HEK293 (cell line): ENCODE results near the gene LSM14B.

ENCODE experiments used
- CTCF ChIP-seq: fragments of 450-650 bp; formaldehyde crosslinking; IDR thresholded peaks from 2 replicates; pipeline ENCODE4 v1.5.1; 2016; ENCODE audit warnings: missing biosample characterization, missing genetic modification characterization
- HOXC10 ChIP-seq: sonication (generic); formaldehyde crosslinking; IDR thresholded peaks from 2 replicates; pipeline ENCODE4 v1.8.1; 2023; ENCODE audit warnings: mild to moderate bottlenecking, missing genetic modification reagents
- KLF17 ChIP-seq: fragments of 450-650 bp; formaldehyde crosslinking; IDR thresholded peaks from 2 replicates; pipeline ENCODE4 v1.5.1; 2016; ENCODE audit warnings: missing biosample characterization, missing genetic modification characterization
- KLF7 ChIP-seq: fragments of 450-650 bp; formaldehyde crosslinking; IDR thresholded peaks from 2 replicates; pipeline ENCODE4 v1.5.1; 2016; ENCODE audit warnings: missing biosample characterization, missing genetic modification characterization, borderline replicate concordance
- KLF9 ChIP-seq: fragments of 450-650 bp; formaldehyde crosslinking; IDR thresholded peaks from 2 replicates; pipeline ENCODE4 v1.5.1; 2016; ENCODE audit warnings: missing biosample characterization, missing genetic modification characterization, low read depth
- OSR2 ChIP-seq: fragments of 450-650 bp; formaldehyde crosslinking; IDR thresholded peaks from 2 replicates; pipeline ENCODE4 v1.5.1; 2016; ENCODE audit warnings: missing biosample characterization, missing genetic modification characterization
- REPIN1 ChIP-seq: fragments of 450-650 bp; formaldehyde crosslinking; IDR thresholded peaks from 2 replicates; pipeline ENCODE4 v1.5.1; 2017; ENCODE audit warnings: missing biosample characterization, missing genetic modification characterization, low read depth
- SALL2 ChIP-seq: fragments of 450-650 bp; formaldehyde crosslinking; IDR thresholded peaks from 2 replicates; pipeline ENCODE4 v1.5.0; 2017; ENCODE audit warnings: missing biosample characterization, mild to moderate bottlenecking, missing genetic modification characterization, borderline replicate concordance
- SP3 ChIP-seq: fragments of 450-650 bp; formaldehyde crosslinking; IDR thresholded peaks from 2 replicates; pipeline ENCODE4 v1.5.1; 2016; ENCODE audit warnings: missing biosample characterization, missing genetic modification characterization
- SP7 ChIP-seq: fragments of 450-650 bp; formaldehyde crosslinking; IDR thresholded peaks from 2 replicates; pipeline ENCODE4 v1.5.1; 2016; ENCODE audit warnings: missing biosample characterization, missing genetic modification characterization
- ZFP37 ChIP-seq: fragments of 450-650 bp; formaldehyde crosslinking; IDR thresholded peaks from 2 replicates; pipeline ENCODE4 v1.5.1; 2016; ENCODE audit warnings: missing biosample characterization, missing genetic modification characterization
- ZNF10 ChIP-seq: fragments of 450-650 bp; formaldehyde crosslinking; IDR thresholded peaks from 2 replicates; pipeline ENCODE4 v1.5.1; 2017; ENCODE audit warnings: missing biosample characterization, missing genetic modification characterization
- ZNF132 ChIP-seq: fragments of 450-650 bp; formaldehyde crosslinking; IDR thresholded peaks from 2 replicates; pipeline ENCODE4 v1.5.1; 2017; ENCODE audit warnings: missing biosample characterization, missing genetic modification characterization, borderline replicate concordance
- ZNF138 ChIP-seq: fragments of 450-650 bp; formaldehyde crosslinking; IDR thresholded peaks from 2 replicates; pipeline ENCODE4 v1.5.1; 2016; ENCODE audit warnings: missing biosample characterization, missing genetic modification characterization, borderline replicate concordance
- ZNF148 ChIP-seq: fragments of 450-650 bp; formaldehyde crosslinking; IDR thresholded peaks from 2 replicates; pipeline ENCODE4 v1.5.0; 2017; ENCODE audit warnings: missing biosample characterization, missing genetic modification characterization, borderline replicate concordance
- ZNF155 ChIP-seq: fragments of 450-650 bp; formaldehyde crosslinking; IDR thresholded peaks from 2 replicates; pipeline ENCODE4 v1.5.1; 2016; ENCODE audit warnings: missing biosample characterization, missing genetic modification characterization
- ZNF16 ChIP-seq: fragments of 450-650 bp; formaldehyde crosslinking; IDR thresholded peaks from 2 replicates; pipeline ENCODE4 v1.5.1; 2016; ENCODE audit warnings: low read depth, missing biosample characterization, missing genetic modification characterization
- ZNF26 ChIP-seq: fragments of 450-650 bp; formaldehyde crosslinking; IDR thresholded peaks from 2 replicates; pipeline ENCODE4 v1.5.1; 2016; ENCODE audit warnings: missing biosample characterization, missing genetic modification characterization
- ZNF354C ChIP-seq: fragments of 450-650 bp; formaldehyde crosslinking; IDR thresholded peaks from 2 replicates; pipeline ENCODE4 v1.5.1; 2016; ENCODE audit warnings: missing biosample characterization, missing genetic modification characterization, low read depth, borderline replicate concordance
- ZNF433 ChIP-seq: fragments of 450-650 bp; formaldehyde crosslinking; IDR thresholded peaks from 2 replicates; pipeline ENCODE4 v1.5.1; 2016; ENCODE audit warnings: missing biosample characterization, missing genetic modification characterization, low read depth
- ZNF48 ChIP-seq: fragments of 450-650 bp; formaldehyde crosslinking; IDR thresholded peaks from 2 replicates; pipeline ENCODE4 v1.5.1; 2016; ENCODE audit warnings: missing biosample characterization, missing genetic modification characterization
- ZNF513 ChIP-seq: fragments of 450-650 bp; IDR thresholded peaks from 2 replicates; pipeline ENCODE4 v1.5.1; 2018; ENCODE audit warnings: missing biosample characterization, missing genetic modification characterization
- ZNF561 ChIP-seq: fragments of 450-650 bp; IDR thresholded peaks from 2 replicates; pipeline ENCODE4 v1.5.1; 2018; ENCODE audit warnings: missing biosample characterization, missing genetic modification characterization, borderline replicate concordance
- ZNF623 ChIP-seq: fragments of 450-650 bp; formaldehyde crosslinking; IDR thresholded peaks from 2 replicates; pipeline ENCODE4 v1.5.1; 2016; ENCODE audit warnings: missing biosample characterization, missing genetic modification characterization
- ZNF626 ChIP-seq: fragments of 450-650 bp; sonication (Bioruptor Pico); formaldehyde crosslinking; IDR thresholded peaks from 2 replicates; pipeline ENCODE4 v1.5.1; 2018; ENCODE audit warnings: missing biosample characterization, missing genetic modification characterization, inconsistent platforms
- ZNF658 ChIP-seq: fragments of 450-650 bp; formaldehyde crosslinking; IDR thresholded peaks from 2 replicates; pipeline ENCODE4; 2016; ENCODE audit warnings: missing biosample characterization, missing genetic modification characterization
- ZNF664 ChIP-seq: fragments of 450-650 bp; formaldehyde crosslinking; IDR thresholded peaks from 2 replicates; pipeline ENCODE4 v1.5.1; 2016; ENCODE audit warnings: missing biosample characterization, missing genetic modification characterization
- ZNF677 ChIP-seq: fragments of 450-650 bp; IDR thresholded peaks from 2 replicates; pipeline ENCODE4 v1.5.0; 2018; ENCODE audit warnings: missing biosample characterization, mild to moderate bottlenecking, missing genetic modification characterization, moderate library complexity
- ZSCAN16 ChIP-seq: fragments of 450-650 bp; formaldehyde crosslinking; IDR thresholded peaks from 2 replicates; pipeline ENCODE4 v1.5.1; 2016; ENCODE audit warnings: missing biosample characterization, missing genetic modification characterization
- ZSCAN30 ChIP-seq: fragments of 450-650 bp; IDR thresholded peaks from 2 replicates; pipeline ENCODE4 v1.5.1; 2018; ENCODE audit warnings: missing biosample characterization, mild to moderate bottlenecking, missing genetic modification characterization, moderate library complexity

The LSM14B gene

GRCh38 chr20:62088258-62089127 is 33.8 kb upstream of the LSM14B start (continued):
- TF ChIP-seq ZNF623 (tag by site-specific recombination): 0 out of 2 replicates have a peak, but pooled peaks have one; percentile 29
- TF ChIP-seq KLF17 (tag by site-specific recombination): peak; percentile 92
- TF ChIP-seq KLF9 (tag by site-specific recombination): peak; percentile 34; the same call in 1 of the 2 replicates
- no peak for TF ChIP-seq ZNF155 (tag by site-specific recombination)
- no peak for TF ChIP-seq ZSCAN30
- 0 out of 2 replicates have a peak, but pooled peaks have one; percentile 47 for TF ChIP-seq SALL2 (tag by site-specific recombination)
- TF ChIP-seq ZNF138 (tag by site-specific recombination): no peak
- TF ChIP-seq ZNF354C (tag by site-specific recombination): no peak
- peak; percentile 35; the same call in 1 of the 2 replicates for TF ChIP-seq ZNF658 (tag by site-specific recombination)
- TF ChIP-seq ZNF626 (tag by site-specific recombination): no peak
- TF ChIP-seq SP7 (tag by site-specific recombination): peak; percentile 99
- peak; percentile 8; the same call in 1 of the 2 replicates for TF ChIP-seq ZNF664 (tag by site-specific recombination)
- TF ChIP-seq ZSCAN16 (tag by site-specific recombination): no peak
- no peak for TF ChIP-seq ZNF561 (tag by site-specific recombination)
- no peak for TF ChIP-seq CTCF (tag by site-specific recombination)
- TF ChIP-seq HOXC10: no peak
- 0 out of 2 replicates have a peak, but pooled peaks have one; percentile 82 for TF ChIP-seq ZFP37 (tag by site-specific recombination)
- TF ChIP-seq REPIN1 (tag by site-specific recombination): no peak
- TF ChIP-seq ZNF433 (tag by site-specific recombination): no peak
- no peak for TF ChIP-seq ZNF677 (tag by site-specific recombination)
- no peak for TF ChIP-seq ZNF16
- TF ChIP-seq ZNF513 (tag by site-specific recombination): no peak
- peak; percentile 78; the same call in 1 of the 2 replicates for TF ChIP-seq ZNF148
- TF ChIP-seq ZNF26: peak; percentile 62
- TF ChIP-seq ZNF48: no peak
- no peak for TF ChIP-seq OSR2 (tag by site-specific recombination)
- TF ChIP-seq ZNF132: no peak; the same call in 1 of the 2 replicates
- TF ChIP-seq ZNF10 (tag by site-specific recombination): peak; percentile 42; the same call in 1 of the 2 replicates
- TF ChIP-seq KLF7 (tag by site-specific recombination): no peak
- peak; percentile 74 for TF ChIP-seq SP3 (tag by site-specific recombination)
